Ovary (tissue), 1 donor: ENCODE data around the gene CGAS.

Experiments used
- EP300 ChIP-seq: sonication (generic); formaldehyde crosslinking; IDR thresholded peaks from one replicate; pipeline ENCODE4 v1.6.1; 2017; ENCODE audit warnings: antibody characterized with exemption
- POLR2A ChIP-seq: fragments of 450-650 bp; IDR thresholded peaks from one replicate; pipeline ENCODE4 v1.6.1; 2017; ENCODE audit warnings: antibody characterized with exemption, mild to moderate bottlenecking, moderate library complexity

- TF ChIP-seq EP300 (no peak), POLR2A (no peak)
Observed at GRCh38 chr6:73487473-73487872, 35.4 kb upstream of the CGAS start.
